Measurements from ENCODE around the gene CLEC20A.

Gene CLEC20A

GRCh38 chr1:178496410-178497135, at the start of gene CLEC20A:
TSS of gene CLEC20A (minus strand) at chr1:178496964. CDS start at chr1:178496939, 25 bp downstream.
- Histone ChIP-seq H3K9ac (ENCODE audit: insufficient read length) (no peak within 1 kb of the TSS), H3K4me3 (no peak within 1 kb of the TSS), H3K36me3 (ENCODE audit: insufficient read depth, low read length) (no peaks in the 10 kb centered on the region), H3K27ac (no peak within 1 kb of the TSS), H3K9me3 (ENCODE audit: low read depth, low read length) (no peaks in the 10 kb centered on the region)
- TF ChIP-seq EZH2 (IDR thresholded peaks at IDR 0.05) (no peak), POLR2AphosphoS5 (IDR thresholded peaks at IDR 0.05; ENCODE audit: borderline replicate concordance, low read depth, low read length) (no peak), FOXP2 (optimal IDR thresholded peaks at IDR 0.05; ENCODE audit: control extremely low read depth, extremely low read length, insufficient read depth) (no peak)
- no peak for DNase-seq (ENCODE audit: low read depth, low spot score)

GRCh38 chr1:178544531-178544930, 47.8 kb upstream of the CLEC20A start:
- Histone ChIP-seq H3K4me3 (no peak overlapping the region), H3K9me3 (ENCODE audit: low read depth, low read length) (no peaks in the 10 kb centered on the region), H3K27ac (peak overlapping the region; percentile 13; the same call in 1 of the 2 replicates), H3K36me3 (ENCODE audit: insufficient read depth, low read length) (no peaks in the 10 kb centered on the region), H3K9ac (ENCODE audit: insufficient read length) (no peak overlapping the region)
- no peak for TF ChIP-seq FOXP2 (optimal IDR thresholded peaks at IDR 0.05; ENCODE audit: control extremely low read depth, extremely low read length, insufficient read depth)
- no peak for TF ChIP-seq POLR2AphosphoS5 (IDR thresholded peaks at IDR 0.05; ENCODE audit: borderline replicate concordance, low read depth, low read length)
- no peak for DNase-seq (ENCODE audit: low read depth, low spot score)

GRCh38 chr1:178543290-178543607, 46.5 kb upstream of the CLEC20A start:
- no peak for DNase-seq (ENCODE audit: low read depth, low spot score)
- H3K4me3 ChIP-seq: peak overlapping the region; percentile 96
- no peak for TF ChIP-seq FOXP2 (optimal IDR thresholded peaks at IDR 0.05; ENCODE audit: control extremely low read depth, extremely low read length, insufficient read depth)
- H3K36me3 ChIP-seq (ENCODE audit: insufficient read depth, low read length): no peaks in the 10 kb centered on the region
- H3K27ac ChIP-seq: no peak overlapping the region
- no peak overlapping the region for H3K9ac ChIP-seq (ENCODE audit: insufficient read length)
- no peaks in the 10 kb centered on the region for H3K9me3 ChIP-seq (ENCODE audit: low read depth, low read length)

- Histone ChIP-seq H3K36me3 (ENCODE audit: insufficient read depth, low read length) (no peaks in the 10 kb centered on the region), H3K27ac (no peak overlapping the region)
- no peak for TF ChIP-seq POLR2AphosphoS5 (IDR thresholded peaks at IDR 0.05; ENCODE audit: borderline replicate concordance, low read depth, low read length)
- no peak for TF ChIP-seq FOXP2 (optimal IDR thresholded peaks at IDR 0.05; ENCODE audit: control extremely low read depth, extremely low read length, insufficient read depth)
- TF ChIP-seq EZH2 (IDR thresholded peaks at IDR 0.05): no peak
Measured at GRCh38 chr1:178542554-178543289, 46.0 kb upstream of the CLEC20A start.

GRCh38 chr1:178541829-178542553, 45.2 kb upstream of the CLEC20A start:
- Histone ChIP-seq H3K4me3 (peak overlapping the region; percentile 96), H3K36me3 (ENCODE audit: insufficient read depth, low read length) (no peaks in the 10 kb centered on the region), H3K27ac (no peak overlapping the region), H3K9ac (ENCODE audit: insufficient read length) (peak overlapping the region; percentile 69), H3K9me3 (ENCODE audit: low read depth, low read length) (no peaks in the 10 kb centered on the region)
- no peak for DNase-seq (ENCODE audit: low read depth, low spot score)
- no peak for TF ChIP-seq POLR2AphosphoS5 (IDR thresholded peaks at IDR 0.05; ENCODE audit: borderline replicate concordance, low read depth, low read length)

More at GRCh38 chr1:178542554-178543289, 46.0 kb upstream of the CLEC20A start:
- H3K9me3 ChIP-seq (ENCODE audit: low read depth, low read length): no peaks in the 10 kb centered on the region
- H3K4me3 ChIP-seq: peak overlapping the region; percentile 96
- no peak for DNase-seq (ENCODE audit: low read depth, low spot score)
- H3K9ac ChIP-seq (ENCODE audit: insufficient read length): peak overlapping the region; percentile 69

- Histone ChIP-seq H3K36me3 (ENCODE audit: insufficient read depth, low read length) (no peaks in the 10 kb centered on the region), H3K4me3 (no peak overlapping the region; the same call in 1 of the 2 replicates), H3K9me3 (ENCODE audit: low read depth, low read length) (no peaks in the 10 kb centered on the region), H3K9ac (ENCODE audit: insufficient read length) (no peak overlapping the region), H3K27ac (no peak overlapping the region)
- no peak for DNase-seq (ENCODE audit: low read depth, low spot score)
- TF ChIP-seq POLR2AphosphoS5 (IDR thresholded peaks at IDR 0.05; ENCODE audit: borderline replicate concordance, low read depth, low read length) (no peak), EZH2 (IDR thresholded peaks at IDR 0.05) (no peak), FOXP2 (optimal IDR thresholded peaks at IDR 0.05; ENCODE audit: control extremely low read depth, extremely low read length, insufficient read depth) (no peak)
Measured at GRCh38 chr1:178541379-178541778, 44.6 kb upstream of the CLEC20A start.

- no peak for TF ChIP-seq FOXP2 (optimal IDR thresholded peaks at IDR 0.05; ENCODE audit: control extremely low read depth, extremely low read length, insufficient read depth)
- no peak for TF ChIP-seq EZH2 (IDR thresholded peaks at IDR 0.05)
- TF ChIP-seq POLR2AphosphoS5 (IDR thresholded peaks at IDR 0.05; ENCODE audit: borderline replicate concordance, low read depth, low read length): no peak
- DNase-seq (ENCODE audit: low read depth, low spot score): no peak
- H3K4me3 ChIP-seq: no peak overlapping the region
- H3K9ac ChIP-seq (ENCODE audit: insufficient read length): no peak overlapping the region
- H3K9me3 ChIP-seq (ENCODE audit: low read depth, low read length): no peaks in the 10 kb centered on the region
- H3K27ac ChIP-seq: no peak overlapping the region
- no peaks in the 10 kb centered on the region for H3K36me3 ChIP-seq (ENCODE audit: insufficient read depth, low read length)
Measured at GRCh38 chr1:178540646-178541045, 43.9 kb upstream of the CLEC20A start.

- Histone ChIP-seq H3K36me3 (ENCODE audit: insufficient read depth, low read length) (no peaks in the 10 kb centered on the region), H3K27ac (no peak overlapping the region), H3K4me3 (no peak overlapping the region), H3K9ac (ENCODE audit: insufficient read length) (no peak overlapping the region), H3K9me3 (ENCODE audit: low read depth, low read length) (no peaks in the 10 kb centered on the region)
- no peak for DNase-seq (ENCODE audit: low read depth, low spot score)
- TF ChIP-seq POLR2AphosphoS5 (IDR thresholded peaks at IDR 0.05; ENCODE audit: borderline replicate concordance, low read depth, low read length) (no peak), FOXP2 (optimal IDR thresholded peaks at IDR 0.05; ENCODE audit: control extremely low read depth, extremely low read length, insufficient read depth) (no peak), EZH2 (IDR thresholded peaks at IDR 0.05) (no peak)
Measured at GRCh38 chr1:178540204-178540603, 43.4 kb upstream of the CLEC20A start.

Data from SK-N-MC (cell line).